ENCODE data around the gene ZNF626.

DNA sequence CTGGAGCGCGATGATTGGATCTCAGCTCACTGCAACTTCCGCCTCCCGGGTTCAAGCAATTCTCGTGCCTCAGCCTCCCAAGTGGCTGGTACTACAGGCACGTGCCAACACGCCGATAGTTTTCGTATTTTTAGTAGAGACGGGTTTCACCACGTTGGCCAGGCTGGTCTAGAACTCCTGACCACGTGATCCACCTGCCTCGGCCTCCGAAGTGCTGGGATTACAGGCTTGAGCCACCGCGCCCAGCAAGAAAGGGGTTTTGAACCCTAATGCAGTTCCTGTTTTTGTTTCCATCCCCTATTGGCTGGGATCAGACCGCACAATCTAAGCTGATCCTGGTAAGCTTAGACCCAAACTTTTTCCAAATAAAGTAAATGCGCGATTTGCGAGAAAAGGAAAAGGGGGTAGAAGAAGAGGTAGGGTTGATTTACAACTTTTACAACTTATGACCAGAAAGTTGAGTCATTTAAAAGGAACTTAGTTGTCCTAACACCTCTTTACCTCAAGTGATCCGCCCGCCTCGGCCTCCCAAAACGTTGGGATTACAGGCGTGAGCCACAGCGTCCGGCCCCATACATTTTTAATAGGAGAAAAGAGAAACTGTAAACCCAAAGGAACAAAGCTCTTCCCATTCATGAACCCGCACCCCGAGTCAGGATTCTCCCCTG lies 764 bp downstream of the ZNF626 start:
- TF ChIP-seq POLR2A (IDR thresholded peaks at IDR 0.05) = no peak
- no peak for TF ChIP-seq POLR2AphosphoS5 (IDR thresholded peaks at IDR 0.05)
